ENCODE data around the gene LUZP2.

LUZP2 gene

DNA sequence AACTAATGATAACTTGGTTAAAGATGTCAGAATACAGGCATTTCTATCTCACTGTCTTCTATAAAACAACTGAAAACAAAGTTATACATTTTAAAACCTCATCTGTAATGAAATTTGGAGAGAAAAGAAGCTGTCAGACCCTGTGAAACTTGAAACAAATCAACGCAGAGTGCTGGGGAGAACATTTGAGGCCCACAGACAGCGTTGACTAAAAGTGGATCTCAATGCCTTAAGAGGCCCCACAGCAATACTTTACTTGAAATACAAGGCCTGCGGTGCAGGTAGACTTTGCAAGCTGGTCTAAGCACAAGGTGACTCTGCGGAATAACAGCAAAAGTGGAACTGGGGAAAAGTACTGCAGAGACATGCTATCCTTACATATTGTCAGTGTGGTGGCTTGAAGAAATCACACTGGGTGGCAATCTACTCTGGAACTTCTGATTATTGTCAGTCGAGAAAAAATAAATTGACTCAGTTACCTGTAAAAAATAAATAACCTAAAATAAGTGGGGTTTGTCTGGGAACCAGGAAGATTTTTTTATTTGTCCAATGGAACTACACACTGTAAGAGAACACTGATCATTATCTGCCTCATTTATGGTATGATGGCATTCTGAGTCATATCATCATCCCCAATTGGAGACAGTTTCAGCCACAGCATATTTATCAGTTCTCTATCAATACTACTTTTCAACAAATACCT is 138.9 kb downstream of the LUZP2 start:
- DNase-seq (ENCODE audit: low spot score) = no peak

DNA sequence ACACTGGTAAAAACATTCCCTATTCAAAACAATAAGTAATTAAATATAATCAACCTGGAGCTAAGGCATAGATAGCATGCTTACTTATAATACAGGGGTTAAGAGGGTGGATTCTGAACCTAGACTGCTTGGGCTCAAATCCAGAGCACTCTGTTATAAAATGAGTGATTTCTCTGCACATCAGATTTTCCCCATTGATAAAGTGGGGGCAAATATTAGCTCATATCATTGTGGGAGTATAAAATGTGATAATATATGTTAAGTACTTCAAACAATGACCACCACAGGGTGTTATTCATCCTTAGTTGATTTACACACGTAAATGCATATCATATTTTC is 139.4 kb downstream of the LUZP2 start:
- DNase-seq (ENCODE audit: low spot score) = no peak

DNA sequence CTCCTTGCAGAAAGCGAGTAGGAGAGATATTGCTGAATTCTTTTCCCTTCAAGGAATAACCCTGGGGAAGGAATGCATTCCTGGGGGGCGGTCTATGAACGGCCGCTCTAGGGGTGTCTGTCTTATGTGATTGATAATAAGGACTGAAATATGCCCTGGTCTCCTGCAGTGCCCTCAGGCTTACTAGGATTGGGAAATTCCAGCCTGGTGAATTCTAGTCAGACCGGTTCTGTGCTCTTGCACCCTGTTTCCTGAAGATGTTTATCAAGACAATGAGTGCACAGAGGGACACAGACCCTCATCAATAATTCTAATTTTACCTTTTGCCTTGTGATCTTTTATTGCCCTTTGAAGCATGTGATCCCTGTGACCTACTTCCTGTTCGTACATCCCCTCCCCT is 140.7 kb downstream of the LUZP2 start:
- DNase-seq (ENCODE audit: low spot score) = no peak

DNA sequence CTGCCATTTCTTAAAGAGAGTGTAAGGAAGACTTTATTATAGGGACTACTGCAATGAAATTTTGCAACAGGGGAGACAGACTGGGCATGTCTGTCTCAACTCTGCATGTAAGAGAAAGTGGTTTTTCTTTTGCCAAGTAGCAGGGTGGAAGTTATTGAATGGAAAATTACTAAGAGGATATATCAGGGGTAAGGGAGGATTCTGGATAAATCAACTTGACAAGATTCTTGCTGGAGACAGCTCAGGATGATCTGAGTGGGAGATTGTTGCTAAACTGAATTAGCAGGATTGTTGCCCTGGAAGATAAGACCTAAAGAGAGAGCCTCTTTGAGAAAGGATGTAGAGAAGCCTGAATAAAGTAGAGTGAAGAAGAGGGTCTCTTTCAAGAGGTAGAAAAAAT is 145.8 kb downstream of the LUZP2 start:
- no peak for DNase-seq (ENCODE audit: low spot score)

DNA sequence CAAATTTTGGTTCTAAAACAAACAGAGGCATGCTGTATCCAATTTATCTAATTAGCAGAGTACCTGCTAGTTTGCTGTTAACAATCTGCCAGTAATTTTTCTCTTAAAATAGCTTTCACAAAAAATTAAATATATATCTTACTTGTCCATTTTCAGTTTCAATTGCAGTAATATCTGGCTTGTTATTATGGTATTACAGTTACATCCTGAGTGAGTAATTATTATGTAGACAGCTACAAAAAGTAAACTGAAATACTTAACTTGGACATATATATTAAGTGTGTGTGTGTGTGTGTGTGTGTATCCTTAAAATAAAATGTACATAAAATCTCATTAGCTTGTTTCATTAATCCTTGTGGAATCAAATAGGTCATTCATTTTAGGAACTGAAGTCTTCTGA is 148.7 kb downstream of the LUZP2 start:
- DNase-seq (ENCODE audit: low spot score) = no peak

DNA sequence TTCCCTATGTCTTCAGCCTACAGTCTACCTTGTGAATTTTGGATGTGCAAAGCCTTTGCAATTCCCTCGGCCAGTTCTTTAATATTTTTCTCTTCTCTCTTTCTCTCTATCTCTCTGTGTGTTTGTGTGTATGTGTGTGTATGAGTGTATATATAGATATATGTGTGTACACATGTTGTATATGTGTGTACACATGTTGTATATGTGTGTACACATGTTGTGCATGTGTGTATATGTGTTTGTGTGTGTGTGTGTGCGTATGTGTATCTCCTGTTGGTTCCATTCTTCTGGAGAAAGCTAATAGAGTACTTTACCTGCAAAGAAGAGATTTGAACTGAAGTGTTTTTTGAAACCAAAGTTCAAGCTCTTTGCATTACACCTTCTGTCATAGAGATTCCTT is 155.0 kb downstream of the LUZP2 start:
- no peak for DNase-seq (ENCODE audit: low spot score)

DNA sequence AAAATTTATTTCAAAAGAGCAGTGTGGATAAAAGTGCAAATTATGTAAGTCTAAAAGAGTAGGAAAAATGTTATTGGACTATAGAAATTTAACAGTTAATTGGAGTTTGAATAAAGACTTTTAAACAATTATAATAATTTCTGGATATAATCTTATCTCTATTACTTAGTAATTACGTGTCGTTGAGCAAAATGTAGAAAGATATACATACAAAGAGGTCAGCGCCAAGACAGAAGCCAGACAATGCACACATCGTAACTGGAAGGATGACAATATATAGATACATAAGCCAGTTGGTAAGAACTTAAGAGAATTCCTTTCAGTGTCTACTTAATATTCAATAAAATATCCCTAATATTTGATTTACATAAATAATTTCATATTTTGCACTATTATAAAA is 157.0 kb downstream of the LUZP2 start:
- no peak for DNase-seq (ENCODE audit: low spot score)

DNA sequence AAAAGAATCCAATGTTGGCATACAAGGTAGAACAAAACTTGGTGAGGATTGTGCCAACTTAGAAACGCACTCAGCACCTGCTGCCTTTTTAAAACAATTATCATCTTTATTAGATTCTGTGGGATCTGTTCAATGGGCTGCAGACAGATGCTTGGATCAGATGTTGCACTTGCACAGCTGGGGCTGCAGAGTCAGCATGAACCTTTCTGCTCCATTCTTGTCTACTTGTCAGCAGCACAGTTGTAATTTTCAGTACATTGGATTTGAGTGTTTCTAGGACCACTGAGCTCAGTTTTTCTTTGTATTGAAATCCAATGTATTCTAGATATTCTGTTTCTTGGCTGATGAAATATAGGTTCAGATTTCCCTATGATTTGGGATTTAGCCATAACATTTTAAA is 164.5 kb downstream of the LUZP2 start:
- DNase-seq (ENCODE audit: low spot score) = no peak

DNA sequence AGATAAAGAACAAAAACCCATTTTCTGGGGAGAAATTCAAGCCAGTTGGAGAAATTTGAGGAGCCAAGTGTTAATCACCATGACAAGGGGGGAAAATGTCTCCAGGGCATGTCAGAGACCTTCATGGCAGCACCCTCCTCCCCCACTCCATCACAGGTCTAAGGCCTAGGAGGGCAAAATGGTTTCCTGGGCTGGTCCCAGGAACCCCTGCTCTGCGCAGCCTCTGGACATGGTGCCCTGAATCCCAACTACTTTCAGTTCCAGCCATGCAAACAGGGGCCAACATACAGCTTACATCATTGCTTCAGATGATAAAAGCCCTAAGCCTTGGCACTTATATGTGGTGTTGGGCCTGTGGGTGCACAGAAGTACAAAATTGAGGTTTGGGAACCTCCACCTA is 167.5 kb downstream of the LUZP2 start:
- no peak for DNase-seq (ENCODE audit: low spot score)

DNA sequence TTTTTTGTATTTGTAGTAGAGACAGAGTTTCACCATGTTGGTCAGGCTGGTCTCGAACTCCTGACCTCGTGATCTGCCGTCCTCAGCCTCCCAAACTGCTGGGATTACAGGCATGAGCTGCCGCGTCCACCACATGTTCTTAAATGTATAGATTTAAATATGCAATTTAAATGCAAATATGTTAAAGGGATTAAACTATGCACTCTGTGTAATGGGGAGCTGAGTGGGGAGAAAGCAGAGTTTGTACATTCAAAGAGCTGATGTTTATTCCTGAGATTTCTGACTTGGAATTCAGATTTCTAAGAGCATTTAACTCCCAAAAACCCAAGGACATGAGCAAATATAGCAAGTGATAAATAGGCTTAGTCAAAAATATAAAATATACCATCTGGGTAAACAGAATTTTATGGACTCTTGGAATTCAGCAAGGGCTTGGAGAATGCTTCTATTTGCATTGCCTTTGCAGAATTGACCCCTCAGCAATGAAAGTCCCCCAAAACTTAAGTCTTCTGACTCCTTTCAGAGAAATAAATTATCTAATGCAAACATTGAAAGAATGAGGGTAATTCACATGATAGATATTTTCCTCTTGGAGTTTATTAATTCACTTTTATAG is 170.6 kb downstream of the LUZP2 start:
- DNase-seq (ENCODE audit: low spot score) = no peak

DNA sequence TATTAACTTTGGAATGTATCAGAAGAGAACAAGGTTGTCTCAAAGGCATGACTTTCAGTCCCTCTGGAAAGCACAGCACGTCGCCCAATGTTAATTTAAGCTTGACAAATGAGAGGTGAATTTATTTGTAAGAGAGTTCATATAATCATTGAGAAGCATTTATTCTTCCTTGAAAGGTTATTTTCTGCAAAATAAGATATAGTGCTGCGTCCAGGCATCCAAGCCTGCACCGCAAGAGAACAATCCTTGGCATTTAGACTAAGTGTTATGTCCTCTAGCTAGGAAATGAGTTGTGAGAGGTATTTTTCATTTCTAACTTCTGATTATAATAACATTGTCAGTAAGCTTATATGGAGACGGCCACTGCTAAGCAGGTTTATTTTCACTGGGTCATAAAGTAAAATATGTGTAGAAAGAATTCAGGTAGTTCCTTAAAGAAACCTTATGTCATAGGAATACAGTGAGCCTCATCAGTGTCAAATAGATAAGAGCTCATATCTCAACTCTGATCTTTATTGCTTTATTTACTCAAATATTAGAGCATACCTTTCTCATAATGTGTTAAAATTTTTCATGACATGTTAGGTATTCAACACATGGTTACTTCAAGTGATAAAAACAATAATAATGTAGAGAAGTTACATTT is 182.0 kb downstream of the LUZP2 start:
- DNase-seq (ENCODE audit: low spot score) = no peak

DNA sequence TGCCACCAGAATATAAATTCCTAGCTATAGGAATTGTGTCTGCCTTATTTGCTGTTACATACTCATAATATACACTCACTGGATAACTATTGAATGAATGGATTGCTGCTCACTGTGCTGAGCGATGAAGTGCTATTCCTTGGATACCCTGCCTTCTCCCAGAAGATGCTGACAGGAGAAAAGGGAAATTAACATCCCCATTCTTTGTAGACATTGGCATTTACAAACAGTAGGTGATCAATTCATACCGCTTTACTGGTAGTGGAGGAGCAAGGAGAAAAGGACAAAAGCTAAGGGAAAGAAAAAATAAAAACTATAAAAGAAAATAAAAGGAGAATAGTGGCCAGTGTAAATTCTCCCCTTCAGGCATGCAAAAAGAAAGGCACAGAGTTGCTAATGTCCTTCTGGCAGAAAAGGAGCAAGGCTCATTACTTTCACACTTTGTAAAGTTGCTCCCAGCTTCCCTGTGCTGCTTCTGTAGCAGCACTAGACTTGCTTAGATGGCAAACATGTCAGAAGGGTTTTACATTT is 183.0 kb downstream of the LUZP2 start:
- DNase-seq (ENCODE audit: low spot score) = no peak

DNA sequence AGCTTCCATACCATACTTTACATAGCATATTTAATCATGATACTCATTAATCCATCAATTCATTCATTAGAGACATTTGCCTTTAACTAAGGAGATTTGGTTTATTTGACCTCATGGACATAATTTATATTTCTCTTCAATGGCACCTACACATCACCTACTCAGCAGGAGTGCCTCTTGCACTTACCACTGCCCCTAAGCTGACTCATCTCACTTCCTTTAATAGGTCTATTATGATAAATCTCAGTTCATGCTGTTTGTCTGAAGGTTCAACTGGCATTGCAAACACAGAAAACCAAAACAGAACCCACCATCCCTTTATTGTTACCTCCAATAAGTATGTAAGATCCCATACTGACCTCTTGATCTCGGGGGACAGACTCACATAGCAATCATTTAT is 186.7 kb downstream of the LUZP2 start:
- DNase-seq (ENCODE audit: low spot score) = no peak

DNA sequence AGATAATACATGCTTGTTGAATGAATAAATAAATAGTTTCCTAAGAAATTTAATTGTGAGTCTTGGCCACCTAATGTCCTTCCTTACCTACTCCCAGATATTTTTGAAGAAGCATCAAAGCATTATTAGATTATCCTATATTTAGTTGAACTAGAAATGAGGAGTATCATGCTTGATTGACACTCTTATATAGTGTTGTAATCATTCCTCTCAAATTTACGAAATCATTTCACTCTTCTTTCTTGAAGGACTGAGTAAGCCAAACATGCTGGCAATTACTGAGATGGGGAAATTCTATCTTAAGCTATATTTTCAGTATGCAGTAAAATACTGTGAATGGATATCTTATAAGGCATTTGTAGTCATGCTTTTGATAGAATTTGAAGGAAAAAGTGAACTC is 189.0 kb downstream of the LUZP2 start:
- DNase-seq (ENCODE audit: low spot score) = no peak

DNA sequence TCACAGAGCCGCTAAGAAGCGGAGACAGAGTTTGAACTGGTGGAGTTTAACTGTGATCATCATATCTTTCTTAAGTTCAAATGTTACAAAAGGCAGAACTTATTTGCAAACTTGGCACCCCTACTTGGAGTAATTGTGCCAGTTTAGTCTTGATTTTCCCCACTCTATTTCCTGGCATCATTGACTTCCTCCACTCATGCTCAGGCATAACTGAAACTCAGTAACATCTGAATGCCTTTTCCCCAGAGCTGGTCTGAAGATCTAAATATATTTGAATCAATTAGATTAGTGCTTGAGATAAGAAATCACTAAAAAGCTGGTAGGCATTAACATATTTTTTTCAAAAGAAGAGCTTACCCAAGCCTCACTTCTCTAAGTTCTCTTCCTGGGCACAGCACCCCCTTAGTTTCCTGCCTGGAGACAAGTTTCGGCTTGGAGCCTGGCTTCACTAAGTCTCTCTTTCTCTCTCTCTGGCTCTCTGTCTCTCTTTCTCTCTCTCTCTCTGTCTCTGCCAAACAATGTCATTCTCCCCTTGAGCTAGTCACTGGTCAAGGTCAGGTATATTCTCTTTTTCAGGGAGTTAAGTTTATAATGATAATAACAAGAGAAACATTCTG is 190.8 kb downstream of the LUZP2 start:
- no peak for DNase-seq (ENCODE audit: low spot score)

DNA sequence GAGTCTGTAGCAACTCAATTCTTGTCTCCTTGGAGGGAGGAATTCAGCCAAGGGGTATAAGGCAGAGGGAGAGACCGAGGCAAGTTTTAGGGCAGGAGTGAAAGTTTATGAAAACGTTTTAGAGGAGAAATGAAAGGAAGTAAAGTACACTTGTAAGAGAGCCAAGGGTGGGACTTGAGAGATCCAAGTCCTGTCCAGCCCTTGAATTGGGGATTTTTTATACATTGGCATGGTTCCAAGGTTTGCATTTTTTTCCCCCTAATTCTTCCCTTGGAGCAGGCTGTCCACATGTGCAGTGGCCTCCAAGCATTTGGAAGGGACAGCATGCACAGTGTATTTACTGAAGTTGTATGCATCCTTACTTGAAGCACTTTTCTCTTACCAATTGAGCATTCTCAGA is 192.1 kb downstream of the LUZP2 start:
- DNase-seq (ENCODE audit: low spot score) = no peak

DNA sequence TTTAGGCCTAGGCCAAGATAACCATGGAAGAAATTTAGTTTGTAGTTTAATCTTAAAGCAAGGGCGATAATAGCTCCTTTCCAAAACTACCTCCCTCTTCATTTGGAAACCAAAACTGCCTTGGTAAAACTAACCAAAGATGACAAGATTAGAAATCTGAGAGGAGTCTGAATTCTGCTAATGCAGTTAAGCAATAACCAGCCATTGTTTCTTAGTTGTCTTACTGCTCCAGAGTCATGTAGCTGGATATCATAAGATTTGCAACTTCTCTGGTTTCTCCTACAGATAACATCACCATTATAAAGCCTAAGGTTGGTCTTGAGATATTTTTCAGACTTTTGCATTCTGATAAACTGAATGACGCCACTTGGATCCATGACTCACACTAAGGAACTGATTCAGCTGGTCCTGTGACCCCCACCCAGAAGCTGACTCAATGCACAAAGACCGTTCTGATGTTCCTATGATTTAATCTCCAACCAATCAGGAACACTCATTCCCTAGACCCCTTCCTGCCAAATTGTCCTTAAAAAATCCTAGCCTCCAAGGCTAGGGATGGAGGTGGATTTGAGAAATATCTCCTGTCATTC is 200.8 kb downstream of the LUZP2 start:
- no peak for DNase-seq (ENCODE audit: low spot score)

DNA sequence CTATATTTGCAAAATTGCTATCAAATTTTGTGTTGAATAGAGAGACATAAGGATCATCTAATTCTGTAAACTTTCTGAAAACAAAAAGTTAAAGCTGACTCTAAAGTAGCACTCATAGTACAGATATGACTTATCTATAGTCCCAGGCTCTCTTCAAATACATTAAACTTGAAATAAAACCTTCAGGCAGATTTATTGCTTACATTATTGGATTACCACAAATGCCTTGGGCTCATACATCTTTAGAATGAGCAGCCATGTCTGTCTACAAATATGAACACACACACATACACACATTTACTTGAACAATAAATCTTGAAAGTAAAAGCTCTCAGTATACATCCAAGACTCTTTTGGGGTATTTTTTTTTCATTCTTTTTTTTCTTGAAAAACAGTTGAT is 207.9 kb downstream of the LUZP2 start:
- no peak for DNase-seq (ENCODE audit: low spot score)

DNA sequence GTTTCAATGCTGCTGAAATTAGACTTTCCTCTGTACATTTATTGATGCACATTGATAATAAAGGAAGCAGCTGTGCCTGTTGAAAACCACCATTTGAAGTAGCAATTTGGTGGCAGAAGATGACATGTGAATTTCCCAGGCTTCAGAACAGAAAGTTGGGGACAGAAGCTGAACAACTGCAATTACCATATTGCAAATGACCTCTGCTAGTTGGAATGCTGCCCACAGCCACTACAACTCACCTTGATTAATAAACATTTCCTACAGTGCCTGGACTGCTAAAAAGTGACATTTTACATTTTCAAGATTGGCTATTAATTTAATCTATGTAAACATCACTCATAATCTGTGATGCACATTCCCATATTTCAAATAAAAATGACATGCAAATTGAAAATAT is 208.6 kb downstream of the LUZP2 start:
- DNase-seq (ENCODE audit: low spot score) = no peak

DNA sequence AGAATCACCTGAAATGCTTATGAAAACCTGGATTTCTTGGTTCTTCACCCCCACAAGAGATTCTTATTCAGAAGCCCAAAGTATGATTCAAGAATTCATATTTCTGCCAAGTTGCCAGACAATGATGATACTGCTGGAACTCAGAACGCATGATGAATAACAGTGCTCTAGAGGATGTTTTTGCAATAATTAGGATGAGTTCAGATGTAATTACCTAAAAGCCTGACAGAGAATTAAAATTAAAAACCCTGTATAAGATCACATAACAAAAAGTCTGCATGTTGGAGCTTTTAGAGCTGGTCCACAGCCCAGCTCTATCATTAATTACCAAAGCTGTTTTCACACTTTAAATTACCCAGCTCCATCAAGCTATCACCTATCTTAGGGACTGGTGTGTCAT is 211.8 kb downstream of the LUZP2 start:
- DNase-seq (ENCODE audit: low spot score) = no peak

DNA sequence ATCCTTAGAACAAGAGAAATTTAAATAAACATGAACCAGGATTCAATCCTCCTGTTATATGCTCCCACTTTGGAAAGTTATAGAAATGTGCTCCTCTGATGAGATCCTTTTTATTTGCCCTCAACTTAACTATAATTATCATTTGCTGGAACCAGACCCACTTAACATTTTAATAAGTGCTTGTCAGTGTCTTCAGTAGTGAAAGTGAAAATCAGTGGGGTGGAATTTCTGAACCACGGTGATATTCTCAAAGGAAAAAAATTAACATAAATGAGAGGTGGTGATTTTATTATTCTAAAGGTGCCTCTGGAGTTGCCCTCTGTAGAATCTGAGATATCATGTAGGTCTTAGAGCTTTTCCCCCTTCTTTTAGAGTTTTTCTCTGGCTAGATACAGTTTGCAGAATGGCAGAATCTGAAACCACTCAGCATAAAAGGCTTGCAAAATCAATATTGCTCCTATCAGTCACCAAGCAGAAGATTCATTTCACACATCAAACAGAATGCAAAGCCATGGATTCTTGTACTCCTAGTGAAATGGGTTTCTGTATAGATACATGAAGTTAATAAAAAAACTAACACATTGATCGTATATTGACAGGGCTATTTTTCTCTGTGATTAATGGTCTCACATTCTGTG is 213.2 kb downstream of the LUZP2 start:
- DNase-seq (ENCODE audit: low spot score) = no peak

DNA sequence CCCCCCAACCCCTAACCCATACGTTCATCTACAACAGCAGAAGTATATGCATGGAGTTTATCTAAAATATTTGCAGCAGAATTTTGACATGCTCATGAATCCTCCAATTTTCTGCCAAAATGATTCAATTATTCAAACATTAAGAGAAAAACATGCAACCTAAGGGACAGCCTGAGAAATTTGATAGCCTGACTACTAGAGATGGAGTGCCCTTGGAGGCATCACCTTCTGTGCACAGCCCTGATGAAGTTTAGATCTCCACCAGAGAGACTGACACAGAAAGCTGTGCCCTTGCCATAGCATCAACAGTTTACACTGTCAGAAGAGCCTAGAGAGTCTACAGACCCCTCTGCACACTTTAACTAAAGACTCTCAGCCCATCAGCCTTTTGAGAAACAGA is 217.7 kb downstream of the LUZP2 start:
- DNase-seq (ENCODE audit: low spot score) = no peak
